Keratinocyte (primary cell): ENCODE results near the gene UCK2. TPM values are rescaled to one million over a fixed set of nuclear protein-coding genes. Genes with fewer than 3 reads are reported as not detected.

ENCODE experiments used
- DNase-seq: peaks from one replicate; pipeline ENCODE4 v3.0.0-alpha.2; 2011; ENCODE audit warnings: low read depth, missing footprints, low spot score
- FAIRE-seq: peaks from 2 replicates; lab custom pipeline; 2011; peaks lifted over from hg19 to GRCh38; lab: Jason Lieb, UNC
- H2AFZ ChIP-seq: 2 replicates; pipeline ENCODE4 v1.6.0; 2012; ENCODE audit warnings: low read length, control low read depth, inconsistent platforms; ENCODE audit not compliant: control insufficient read depth
- H3K27ac ChIP-seq: 2 replicates; pipeline ENCODE4 v1.5.1; 2011; ENCODE audit warnings: low read length; ENCODE audit not compliant: control insufficient read depth, insufficient read depth
- H3K27me3 ChIP-seq: 3 replicates; pipeline ENCODE4 v1.6.0; 2011; ENCODE audit warnings: low read length; ENCODE audit not compliant: control insufficient read depth, insufficient read depth; ENCODE audit errors: extremely low read depth
- H3K36me3 ChIP-seq, 2 experiments: 2 replicates in 1 of 2; 3 replicates in 1 of 2; pipeline ENCODE4 v1.5.1; 2011; ENCODE audit warnings: low read length in 2 of 2, mild to moderate bottlenecking in 1 of 2; ENCODE audit not compliant: control insufficient read depth in 2 of 2, insufficient read depth in 2 of 2; ENCODE audit errors: extremely low read depth in 1 of 2
- H3K4me1 ChIP-seq: 3 replicates; pipeline ENCODE4 v1.5.1; 2011; ENCODE audit warnings: low read length; ENCODE audit not compliant: control insufficient read depth, insufficient read depth; ENCODE audit errors: extremely low read depth
- H3K4me2 ChIP-seq: 3 replicates; pipeline ENCODE4 v1.6.0; 2011; ENCODE audit warnings: low read depth, low read length; ENCODE audit not compliant: control insufficient read depth, insufficient read depth; ENCODE audit errors: extremely low read depth
- H3K4me3 ChIP-seq, 3 experiments: fragments of 200-600 bp in 1 of 3; sonication (generic) in 1 of 3; 2 replicates in 2 of 3; 3 replicates in 1 of 3; pipeline ENCODE4 v1.5.1; 2011 to 2016; ENCODE audit warnings: low read length in 3 of 3, mild to moderate bottlenecking in 3 of 3, control low read depth in 2 of 3, inconsistent platforms in 1 of 3, low read depth in 1 of 3, mixed read lengths in 1 of 3, mixed run types in 1 of 3, moderate library complexity in 1 of 3; ENCODE audit not compliant: control insufficient read depth in 2 of 3, insufficient read depth in 2 of 3; ENCODE audit errors: extremely low read depth in 1 of 3
- H3K79me2 ChIP-seq: 2 replicates; pipeline ENCODE4 v1.6.0; 2012; ENCODE audit warnings: low read length; ENCODE audit not compliant: control insufficient read depth, insufficient read depth
- H3K9ac ChIP-seq: 3 replicates; pipeline ENCODE4 v1.6.0; 2011; ENCODE audit warnings: low read length; ENCODE audit not compliant: control insufficient read depth, insufficient read depth; ENCODE audit errors: extremely low read depth
- H3K9me1 ChIP-seq: 3 replicates; pipeline ENCODE4 v1.6.0; 2011; ENCODE audit warnings: low read length; ENCODE audit not compliant: control insufficient read depth, insufficient read depth; ENCODE audit errors: extremely low read depth
- H3K9me3 ChIP-seq: 2 replicates; pipeline ENCODE4 v1.5.1; 2012; ENCODE audit warnings: low read depth, low read length; ENCODE audit not compliant: control insufficient read depth
- H4K20me1 ChIP-seq: 3 replicates; pipeline ENCODE4 v1.6.0; 2011; ENCODE audit warnings: low read length; ENCODE audit not compliant: control insufficient read depth, insufficient read depth; ENCODE audit errors: extremely low read depth
- EZH2 ChIP-seq: IDR thresholded peaks from one replicate; pipeline ENCODE4 v1.6.1; 2012; ENCODE audit warnings: inconsistent platforms, mild to moderate bottlenecking, low read length, moderate library complexity
- dilution Hi-C: fragments of 300-500 bp; cut with MboI; formaldehyde crosslinking; loops from one replicate; pipeline ENCODE4 v1.7.0; 2020; ENCODE audit warnings: low sequenced_read_pairs; ENCODE audit not compliant: extremely low pct_ligation_motif_present
- polyA plus RNA-seq, 5 experiments: library from polyadenylated mRNA; depleted of rRNA in 3 of 5; stranded (reverse) in 3 of 5; stranded (forward) in 1 of 5; unstranded in 1 of 5; fragments of >200 nt; gene quantifications; 1 replicate in 1 of 5; 2 replicates in 3 of 5; 3 replicates in 1 of 5; pipeline versions ENCODE4 v1.2.1 to v1.2.3, GENCODE V29; 2011 to 2012; ENCODE audit warnings: missing spikeins in 2 of 5, low read depth in 1 of 5, low replicate concordance in 1 of 5
- TF ChIP-seq, protein P1 (sequence below), 3 experiments: IDR thresholded peaks in 1 of 3; conservative IDR thresholded peaks in 1 of 3; optimal IDR thresholded peaks in 1 of 3; 2 replicates in 2 of 3; 3 replicates in 1 of 3; pipeline versions ENCODE3 to v1.5.1; 2011; ENCODE audit warnings: low read length in 3 of 3, mild to moderate bottlenecking in 3 of 3, moderate library complexity in 2 of 3, control low read depth in 1 of 3, inconsistent platforms in 1 of 3; ENCODE audit not compliant: insufficient read depth in 2 of 3; ENCODE audit errors: extremely low read depth in 1 of 3

The UCK2 gene
- polyA plus RNA-seq, 1 donor (not counting 4 experiments of a cell fraction or from before 2014, with no cell fraction given) = 71.9 TPM

DNA sequence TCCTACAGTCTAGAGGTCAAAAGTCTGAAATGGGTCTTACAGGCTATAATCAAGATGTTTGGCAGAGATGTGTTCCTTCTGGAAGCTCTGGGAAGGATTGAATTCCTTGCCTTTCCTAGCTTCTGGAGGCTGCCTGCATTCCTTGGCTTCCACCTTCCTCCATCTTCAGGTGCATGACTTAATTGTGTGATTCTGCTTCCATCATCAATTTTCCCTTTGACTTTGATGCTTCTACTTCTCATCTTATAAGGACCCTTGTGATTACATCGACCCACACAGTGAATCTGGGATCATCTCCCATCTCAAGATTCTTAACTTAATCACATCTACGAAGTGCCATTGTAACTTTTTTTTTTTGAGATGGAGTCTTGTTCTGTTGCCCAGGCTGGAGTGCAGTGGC, 111.4 kb downstream of the UCK2 start:
- Histone ChIP-seq H3K36me3 (no peaks in the 10 kb centered on the region), H3K9me1 (no peaks in the 10 kb centered on the region), H3K27ac (no peak overlapping the region), H3K9ac (no peak overlapping the region), H4K20me1 (no peaks in the 10 kb centered on the region), H3K4me2 (no peak overlapping the region), H2AFZ (no peak overlapping the region), H3K27me3 (no peaks in the 10 kb centered on the region), H3K4me1 (no peaks in the 10 kb centered on the region), H3K79me2 (no peaks in the 10 kb centered on the region), H3K9me3 (no peaks in the 10 kb centered on the region), H3K4me3 (no peak overlapping the region)
- DNase-seq (no peak), FAIRE-seq (no peak)
- dilution Hi-C loops = no loop called here
- TF ChIP-seq EZH2 = no peak
- TF ChIP-seq, protein P1, sequence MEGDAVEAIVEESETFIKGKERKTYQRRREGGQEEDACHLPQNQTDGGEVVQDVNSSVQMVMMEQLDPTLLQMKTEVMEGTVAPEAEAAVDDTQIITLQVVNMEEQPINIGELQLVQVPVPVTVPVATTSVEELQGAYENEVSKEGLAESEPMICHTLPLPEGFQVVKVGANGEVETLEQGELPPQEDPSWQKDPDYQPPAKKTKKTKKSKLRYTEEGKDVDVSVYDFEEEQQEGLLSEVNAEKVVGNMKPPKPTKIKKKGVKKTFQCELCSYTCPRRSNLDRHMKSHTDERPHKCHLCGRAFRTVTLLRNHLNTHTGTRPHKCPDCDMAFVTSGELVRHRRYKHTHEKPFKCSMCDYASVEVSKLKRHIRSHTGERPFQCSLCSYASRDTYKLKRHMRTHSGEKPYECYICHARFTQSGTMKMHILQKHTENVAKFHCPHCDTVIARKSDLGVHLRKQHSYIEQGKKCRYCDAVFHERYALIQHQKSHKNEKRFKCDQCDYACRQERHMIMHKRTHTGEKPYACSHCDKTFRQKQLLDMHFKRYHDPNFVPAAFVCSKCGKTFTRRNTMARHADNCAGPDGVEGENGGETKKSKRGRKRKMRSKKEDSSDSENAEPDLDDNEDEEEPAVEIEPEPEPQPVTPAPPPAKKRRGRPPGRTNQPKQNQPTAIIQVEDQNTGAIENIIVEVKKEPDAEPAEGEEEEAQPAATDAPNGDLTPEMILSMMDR (optimal IDR thresholded peaks at IDR 0.05 in 1 of 3, IDR thresholded peaks at IDR 0.05 in 1 of 3, conservative IDR thresholded peaks at IDR 0.05 in 1 of 3; ENCODE audit: extremely low read depth in 1 of 3, insufficient read depth in 2 of 3, low read length in 3 of 3) = no peak

DNA sequence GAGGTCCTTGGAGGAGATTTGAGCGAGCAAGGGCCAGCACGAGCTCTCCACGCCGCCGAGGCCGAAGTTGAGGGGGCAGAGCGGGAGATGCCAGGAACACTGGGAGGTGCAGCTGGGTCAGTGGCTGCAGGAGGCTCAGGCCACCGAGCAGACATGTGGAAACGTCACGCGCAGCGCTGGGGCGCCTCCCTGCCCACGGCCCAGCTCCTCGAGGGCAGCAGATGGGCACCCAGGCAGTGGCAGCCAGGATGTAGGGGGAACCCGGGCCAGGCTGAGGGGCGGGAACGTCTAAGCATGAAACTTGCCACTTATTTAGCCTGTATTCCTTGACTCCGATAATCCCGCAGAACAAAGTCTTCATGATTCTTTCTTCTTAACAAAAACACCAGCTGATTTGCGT, 114.1 kb downstream of the UCK2 start:
- H3K27ac ChIP-seq = no peak overlapping the region
- no peaks in the 10 kb centered on the region for H3K4me1 ChIP-seq
- no peak overlapping the region for H3K4me2 ChIP-seq
- DNase-seq = no peak
- H3K9ac ChIP-seq = no peak overlapping the region
- no peak for TF ChIP-seq EZH2
- TF ChIP-seq, protein P1 (optimal IDR thresholded peaks at IDR 0.05 in 1 of 3, IDR thresholded peaks at IDR 0.05 in 1 of 3, conservative IDR thresholded peaks at IDR 0.05 in 1 of 3; ENCODE audit: extremely low read depth in 1 of 3, insufficient read depth in 2 of 3, low read length in 3 of 3) = no peak
- H3K79me2 ChIP-seq = no peaks in the 10 kb centered on the region
- FAIRE-seq = no peak
- dilution Hi-C loops = no loop called here
- H3K27me3 ChIP-seq = no peaks in the 10 kb centered on the region
- no peaks in the 10 kb centered on the region for H4K20me1 ChIP-seq
- no peaks in the 10 kb centered on the region for H3K36me3 ChIP-seq
- H3K9me3 ChIP-seq = no peaks in the 10 kb centered on the region
- H2AFZ ChIP-seq = no peak overlapping the region
- no peaks in the 10 kb centered on the region for H3K9me1 ChIP-seq
- no peak overlapping the region for H3K4me3 ChIP-seq
